Dedifferentiated amniotic fluid mesenchymal stem cell (primary cell): ENCODE measurements around the gene TNN.
"Not testable (repeated sequence)": the region's sequence is repeated elsewhere in the genome, so short reads cannot be mapped to it uniquely, and the experiment has no call there.

Source experiments
- DNase-seq: peaks from one replicate; pipeline ENCODE4 v3.0.0-alpha.2; 2016; ENCODE audit errors: extremely low spot score

The TNN gene

GRCh38 chr1:175067362-175068106 lies at the start of gene TNN:
TSS of gene TNN (plus strand) at chr1:175067833. CDS start at chr1:175077419, 9,586 bp downstream.
- DNase-seq, result no peak

- no peak for DNase-seq
Measured at GRCh38 chr1:175019524-175019923, 48.1 kb upstream of the TNN start.

- peak; percentile 99 for DNase-seq
Measured at GRCh38 chr1:175023043-175023921, 44.4 kb upstream of the TNN start, which contains the start of gene MRPS14. TSS of gene MRPS14 (minus strand) at chr1:175023425. CDS start at chr1:175023408, 17 bp downstream.

GRCh38 chr1:175023922-175024242 lies 43.8 kb upstream of the TNN start:
- DNase-seq, result not testable (repeated sequence)

GRCh38 chr1:175024773-175025172 lies 42.9 kb upstream of the TNN start:
- DNase-seq, result no peak

GRCh38 chr1:175033953-175034352 lies 33.7 kb upstream of the TNN start:
- no peak for DNase-seq

- DNase-seq, result no peak
Measured at GRCh38 chr1:175034775-175035174, 32.9 kb upstream of the TNN start.

GRCh38 chr1:175035865-175036264 lies 31.8 kb upstream of the TNN start:
- DNase-seq, result no peak

GRCh38 chr1:175036476-175036875 lies 31.2 kb upstream of the TNN start:
- DNase-seq, result no peak

- no peak for DNase-seq
Measured at GRCh38 chr1:175037416-175037815, 30.2 kb upstream of the TNN start.

- no peak for DNase-seq
Measured at GRCh38 chr1:175040324-175040879, 27.2 kb upstream of the TNN start.

GRCh38 chr1:175042650-175043049 lies 25.0 kb upstream of the TNN start:
- no peak for DNase-seq

- no peak for DNase-seq
Measured at GRCh38 chr1:175043824-175044223, 23.8 kb upstream of the TNN start.

- not testable (repeated sequence) for DNase-seq
Measured at GRCh38 chr1:175044591-175044990, 23.0 kb upstream of the TNN start.

GRCh38 chr1:175045097-175045496 lies 22.5 kb upstream of the TNN start:
- no peak for DNase-seq

GRCh38 chr1:175045519-175045918 lies 22.1 kb upstream of the TNN start:
- DNase-seq, result no peak

GRCh38 chr1:175050992-175051391 lies 16.6 kb upstream of the TNN start:
- DNase-seq, result no peak

- no peak for DNase-seq
Measured at GRCh38 chr1:175054736-175055135, 12.9 kb upstream of the TNN start.

GRCh38 chr1:175062339-175062738 lies 5.3 kb upstream of the TNN start:
- DNase-seq, result no peak

- no peak for DNase-seq
Measured at GRCh38 chr1:175062858-175063257, 4.8 kb upstream of the TNN start.

GRCh38 chr1:175070818-175071217 lies 3.2 kb downstream of the TNN start:
- no peak for DNase-seq

- DNase-seq, result no peak
Measured at GRCh38 chr1:175071276-175071943, 3.8 kb downstream of the TNN start.
